ENCODE measurements around the gene HMGCL.

- TF ChIP-seq RFX5 (IDR thresholded peaks at IDR 0.05; ENCODE audit: low read depth, low read length) (no peak), GLI4 (CRISPR knock-in tag; IDR thresholded peaks at IDR 0.05; ENCODE audit: borderline replicate concordance) (no peak), ZBTB10 (CRISPR knock-in tag; IDR thresholded peaks at IDR 0.05; ENCODE audit: borderline replicate concordance) (no peak), ZNF382 (CRISPR knock-in tag; IDR thresholded peaks at IDR 0.05; ENCODE audit: borderline replicate concordance) (no peak), ZSCAN21 (CRISPR knock-in tag; IDR thresholded peaks at IDR 0.05; ENCODE audit: borderline replicate concordance) (no peak), MLX (CRISPR knock-in tag; IDR thresholded peaks at IDR 0.05) (no peak), ZNF562 (CRISPR knock-in tag; IDR thresholded peaks at IDR 0.05; ENCODE audit: borderline replicate concordance) (no peak)
These were observed 26.5 kb downstream of the HMGCL start for GRCh38 chr1:23798662-23799142.
